RKO (cell line): ENCODE data around the gene KIF6.

Experiments
- DNase-seq: peaks from one replicate; pipeline ENCODE4 v3.0.0-alpha.2; 2016; ENCODE audit warnings: low spot score

The KIF6 gene

GRCh38 chr6:39665861-39666260 is 59.3 kb downstream of the KIF6 start:
- no peak for DNase-seq

- DNase-seq: no peak
Observed at GRCh38 chr6:39664173-39664572, 61.0 kb downstream of the KIF6 start.

- DNase-seq: no peak
Observed at GRCh38 chr6:39657355-39658135, 67.7 kb downstream of the KIF6 start.

GRCh38 chr6:39654121-39654520 is 71.1 kb downstream of the KIF6 start:
- DNase-seq: no peak

GRCh38 chr6:39653612-39654011 is 71.6 kb downstream of the KIF6 start:
- no peak for DNase-seq

- no peak for DNase-seq
Observed at GRCh38 chr6:39649996-39650395, 75.2 kb downstream of the KIF6 start.

- no peak for DNase-seq
Observed at GRCh38 chr6:39646751-39647420, 78.3 kb downstream of the KIF6 start.

- DNase-seq: no peak
Observed at GRCh38 chr6:39642270-39642669, 82.9 kb downstream of the KIF6 start.

GRCh38 chr6:39638126-39638822 is 86.9 kb downstream of the KIF6 start:
- DNase-seq: no peak

- no peak for DNase-seq
Observed at GRCh38 chr6:39634646-39635341, 90.4 kb downstream of the KIF6 start.

- no peak for DNase-seq
Observed at GRCh38 chr6:39625209-39625608, 100.0 kb downstream of the KIF6 start.

- no peak for DNase-seq
Observed at GRCh38 chr6:39623750-39624149, 101.5 kb downstream of the KIF6 start.

GRCh38 chr6:39617520-39617919 is 107.7 kb downstream of the KIF6 start:
- DNase-seq: no peak

- DNase-seq: no peak
Observed at GRCh38 chr6:39617026-39617425, 108.2 kb downstream of the KIF6 start.

GRCh38 chr6:39615622-39616021 is 109.6 kb downstream of the KIF6 start:
- no peak for DNase-seq

- no peak for DNase-seq
Observed at GRCh38 chr6:39614393-39614950, 110.7 kb downstream of the KIF6 start.

- DNase-seq: no peak
Observed at GRCh38 chr6:39610221-39610620, 115.0 kb downstream of the KIF6 start.

- no peak for DNase-seq
Observed at GRCh38 chr6:39608652-39609345, 116.4 kb downstream of the KIF6 start.

- no peak for DNase-seq
Observed at GRCh38 chr6:39602601-39603519, 122.3 kb downstream of the KIF6 start.

- no peak for DNase-seq
Observed at GRCh38 chr6:39599973-39600372, 125.2 kb downstream of the KIF6 start.
